Fibroblast of lung (primary cell): Measurements from ENCODE around the gene GTF3C6. TPM values are rescaled to one million over a fixed set of nuclear protein-coding genes. Genes with fewer than 3 reads are reported as not detected.
"Not testable (repeated sequence)": the region's sequence is repeated elsewhere in the genome, so short reads cannot be mapped to it uniquely, and the experiment has no call there.

Source experiments
- DNase-seq, 2 donors: peaks; one replicate each; pipeline versions ENCODE4 v3.0.0 to v3.0.0-alpha.2; 2010; ENCODE audit warnings: low read depth in 2 of 2
- H2AFZ ChIP-seq: 2 replicates; pipeline ENCODE4 v1.5.1; 2012; ENCODE audit warnings: low read length, control low read depth, inconsistent platforms
- H3K27ac ChIP-seq: 2 replicates; pipeline ENCODE4 v1.5.1; 2011; ENCODE audit warnings: low read length, control low read depth; ENCODE audit not compliant: insufficient read depth
- H3K27me3 ChIP-seq: 2 replicates; pipeline ENCODE4 v1.5.1; 2011; ENCODE audit warnings: mild to moderate bottlenecking, low read length; ENCODE audit not compliant: control insufficient read depth, insufficient read depth
- H3K36me3 ChIP-seq: 2 replicates; pipeline ENCODE4 v1.5.1; 2011; ENCODE audit warnings: low read length; ENCODE audit not compliant: control insufficient read depth, insufficient read depth
- H3K4me1 ChIP-seq: 2 replicates; pipeline ENCODE4 v1.5.1; 2011; ENCODE audit warnings: low read length; ENCODE audit not compliant: control insufficient read depth, insufficient read depth; ENCODE audit errors: extremely low read depth
- H3K4me2 ChIP-seq: 2 replicates; pipeline ENCODE4 v1.5.1; 2011; ENCODE audit warnings: low read length, control low read depth; ENCODE audit not compliant: insufficient read depth; ENCODE audit errors: extremely low read depth
- H3K4me3 ChIP-seq, 4 experiments: fragments of 200-600 bp in 1 of 4; sonication (generic) in 1 of 4; replicated peaks in 1 of 4; 2 replicates each; pipeline ENCODE4 v1.5.1; 2011 to 2016; ENCODE audit warnings: low read length in 4 of 4, low read depth in 3 of 4, mild to moderate bottlenecking in 3 of 4, control low read depth in 2 of 4, inconsistent platforms in 1 of 4, mixed read lengths in 1 of 4; ENCODE audit not compliant: insufficient read depth in 1 of 4; ENCODE audit errors: control extremely low read depth in 1 of 4
- H3K79me2 ChIP-seq: 2 replicates; pipeline ENCODE4 v1.5.1; 2012; ENCODE audit warnings: mild to moderate bottlenecking, low read length, inconsistent platforms; ENCODE audit not compliant: control insufficient read depth, insufficient read depth
- H3K9ac ChIP-seq: 2 replicates; pipeline ENCODE4 v1.5.1; 2011; ENCODE audit warnings: mild to moderate bottlenecking, low read length, control low read depth; ENCODE audit not compliant: insufficient read depth
- H3K9me3 ChIP-seq: 2 replicates; pipeline ENCODE4 v1.5.1; 2012; ENCODE audit warnings: low read depth, low read length; ENCODE audit not compliant: control insufficient read depth, insufficient read depth
- H4K20me1 ChIP-seq: 2 replicates; pipeline ENCODE4 v1.5.1; 2011; ENCODE audit warnings: low read length; ENCODE audit not compliant: control insufficient read depth, insufficient read depth; ENCODE audit errors: extremely low read depth
- CTCF ChIP-seq, 2 donors: IDR thresholded peaks in 1 of 2; conservative IDR thresholded peaks in 1 of 2; 1 replicate in 1 of 2; 2 replicates in 1 of 2; pipeline ENCODE4 v1.5.1; 2011 to 2012; ENCODE audit warnings: low read length in 2 of 2, control low read depth in 1 of 2, inconsistent platforms in 1 of 2, low read depth in 1 of 2, mild to moderate bottlenecking in 1 of 2
- EZH2 ChIP-seq: IDR thresholded peaks from 2 replicates; pipeline ENCODE4 v1.5.1; 2012; ENCODE audit warnings: low read length, control low read depth, mild to moderate bottlenecking; ENCODE audit errors: missing control alignments
- polyA plus RNA-seq, 2 donors: library from polyadenylated mRNA; depleted of rRNA in 1 of 2; stranded (reverse) in 1 of 2; unstranded in 1 of 2; fragments of >200 nt; gene quantifications; 2 replicates each; pipeline ENCODE4 v1.2.1, GENCODE V29; 2011 to 2012; ENCODE audit warnings: missing spikeins in 1 of 2
- total RNA-seq: library from RNA; depleted of rRNA; stranded (reverse); fragments of >200 nt; gene quantifications from 2 replicates; pipeline ENCODE4 v1.2.1, GENCODE V29; 2014

GTF3C6 gene
- total and polyA plus RNA-seq, 2 donors (not counting 1 experiment from before 2014, with no cell fraction given): 44.3 to 74.4 TPM

DNA sequence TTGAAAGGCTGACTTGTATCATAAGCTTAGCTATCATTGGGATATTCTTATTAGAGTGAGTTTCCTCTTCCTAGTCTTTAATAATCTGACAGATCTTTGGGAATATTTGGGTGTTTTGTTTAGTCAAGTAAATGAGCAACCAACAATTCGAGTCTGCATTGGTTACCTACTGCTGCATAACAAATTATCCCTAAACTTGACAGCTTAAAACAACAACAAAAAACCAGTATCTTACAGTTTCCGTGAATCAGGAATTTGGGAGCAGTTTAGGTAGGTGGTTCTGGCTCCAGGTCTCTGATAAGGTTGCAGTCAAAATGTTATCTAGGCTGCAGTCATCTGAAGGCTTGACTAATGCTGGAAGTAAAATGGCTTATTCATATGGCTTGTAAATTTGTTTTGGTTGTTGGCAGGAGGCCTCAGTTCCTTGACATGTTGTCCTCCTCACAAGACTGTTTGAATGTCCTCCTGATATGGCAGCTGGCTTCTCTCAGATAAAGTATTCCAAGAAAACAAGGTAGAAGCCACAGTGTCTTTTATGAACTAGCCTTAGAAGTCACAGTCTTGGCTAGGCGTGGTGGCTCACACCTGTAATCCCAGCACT lies 7.2 kb downstream of the GTF3C6 start:
- no peak for TF ChIP-seq EZH2
- TF ChIP-seq CTCF (conservative IDR thresholded peaks at IDR 0.05 in 1 of 2, IDR thresholded peaks at IDR 0.05 in 1 of 2; ENCODE audit: low read depth in 1 of 2, low read length in 2 of 2): no peak
- Histone ChIP-seq H3K9me3 (no peaks in the 10 kb centered on the region), H3K27me3 (no peaks in the 10 kb centered on the region), H3K27ac (no peak overlapping the region), H3K79me2 (no peaks in the 10 kb centered on the region), H3K4me1 (no peaks in the 10 kb centered on the region), H3K36me3 (no peaks in the 10 kb centered on the region), H4K20me1 (no peaks in the 10 kb centered on the region), H3K4me2 (no peak overlapping the region), H3K4me3 (no peak overlapping the region), H3K9ac (no peak overlapping the region), H2AFZ (no peak overlapping the region)
- no peak for DNase-seq

DNA sequence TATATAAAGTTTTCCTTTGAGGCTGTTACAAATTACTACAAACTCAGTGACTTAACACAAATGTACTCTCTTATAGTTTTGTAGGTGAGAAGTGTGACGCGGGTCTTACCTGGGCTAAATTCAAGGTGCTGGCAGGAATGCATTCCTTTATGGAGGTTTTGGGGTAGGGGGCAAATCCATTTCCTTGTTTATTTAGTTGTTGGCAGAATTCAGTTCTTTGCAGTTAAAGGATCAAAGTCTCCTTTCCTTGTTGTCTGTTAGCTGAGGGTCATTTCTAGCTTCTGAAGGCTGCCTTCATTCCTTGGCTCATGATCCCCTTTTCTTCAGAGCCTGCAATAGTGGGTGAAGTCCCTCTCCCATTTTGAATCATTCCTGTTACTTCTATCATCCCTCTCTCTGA lies 10.2 kb downstream of the GTF3C6 start:
- not testable (repeated sequence) for H3K9me3 ChIP-seq, H3K4me3 ChIP-seq, H3K27ac ChIP-seq, H3K4me1 ChIP-seq, H3K27me3 ChIP-seq, H3K79me2 ChIP-seq, H4K20me1 ChIP-seq, H3K4me2 ChIP-seq, H3K36me3 ChIP-seq, H3K9ac ChIP-seq, H2AFZ ChIP-seq, DNase-seq

GRCh38 chr6:110971468-110971867 lies 13.0 kb downstream of the GTF3C6 start:
- H3K27ac ChIP-seq: no peak overlapping the region
- H3K4me2 ChIP-seq: no peak overlapping the region
- H2AFZ ChIP-seq: no peak overlapping the region
- H3K27me3 ChIP-seq: no peaks in the 10 kb centered on the region
- H3K4me1 ChIP-seq: no peaks in the 10 kb centered on the region
- H3K79me2 ChIP-seq: no peaks in the 10 kb centered on the region
- TF ChIP-seq CTCF (conservative IDR thresholded peaks at IDR 0.05 in 1 of 2, IDR thresholded peaks at IDR 0.05 in 1 of 2; ENCODE audit: low read depth in 1 of 2, low read length in 2 of 2) (no peak), EZH2 (no peak)
- H3K9me3 ChIP-seq: no peaks in the 10 kb centered on the region
- no peak overlapping the region for H3K9ac ChIP-seq
- no peaks in the 10 kb centered on the region for H4K20me1 ChIP-seq
- H3K36me3 ChIP-seq: no peaks in the 10 kb centered on the region
- DNase-seq: no peak
- H3K4me3 ChIP-seq: no peak overlapping the region
